ENCODE data around the gene ANKS3. TPM values are rescaled to one million over a fixed set of nuclear protein-coding genes. Genes with fewer than 3 reads are reported as not detected.

Gene ANKS3
- polyA plus RNA-seq, 1 donor (not counting 4 experiments of a cell fraction or from before 2014, with no cell fraction given), result 11.7 TPM

DNA sequence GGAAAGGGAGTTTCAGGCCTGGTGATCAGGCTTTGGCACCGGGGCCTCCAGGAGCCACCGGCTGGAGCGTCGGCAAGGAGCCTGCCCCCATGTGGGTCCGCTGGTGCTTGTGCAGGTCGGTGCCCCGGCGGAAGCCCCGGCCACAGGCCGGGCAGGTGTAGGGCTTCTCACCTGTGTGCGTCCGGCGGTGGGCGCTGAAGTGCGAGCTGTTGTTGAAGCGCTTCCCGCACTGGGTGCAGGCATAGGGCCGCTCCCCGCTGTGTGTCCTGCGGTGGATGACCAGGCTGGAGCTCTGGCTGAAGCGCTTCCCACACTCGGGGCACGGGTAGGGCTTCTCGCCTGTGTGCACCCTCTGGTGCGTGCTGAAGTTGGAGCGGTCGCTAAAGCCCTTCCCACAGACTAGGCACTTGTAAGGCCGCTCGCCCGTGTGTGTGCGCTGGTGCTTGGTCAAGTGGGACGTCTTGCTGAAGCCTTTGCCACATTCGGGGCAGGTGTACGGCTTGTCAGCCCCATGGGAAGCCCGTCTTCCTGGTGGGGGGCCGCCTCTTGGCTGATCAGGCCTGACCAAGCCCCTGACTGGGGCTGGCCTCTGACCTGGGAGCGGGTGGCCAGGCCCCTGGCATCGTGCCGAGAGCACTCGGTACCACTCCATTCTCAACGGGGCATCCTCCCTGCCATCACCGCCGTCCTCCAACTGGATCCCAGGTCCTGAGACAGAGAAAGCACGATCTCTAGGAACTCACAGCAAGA lies 18.5 kb upstream of the ANKS3 start:
- Histone ChIP-seq H3K9ac (ENCODE audit: control insufficient read depth, extremely low read depth, insufficient read depth, low read length) (no peak overlapping the region), H3K4me3 (ENCODE audit: control insufficient read depth in 2 of 3, extremely low read depth in 1 of 3, insufficient read depth in 2 of 3, low read depth in 1 of 3, low read length in 3 of 3) (no peak overlapping the region), H2AFZ (ENCODE audit: control insufficient read depth, low read length) (no peak overlapping the region), H3K27ac (ENCODE audit: control insufficient read depth, insufficient read depth, low read length) (no peak overlapping the region), H3K36me3 (ENCODE audit: control insufficient read depth in 2 of 2, extremely low read depth in 1 of 2, insufficient read depth in 2 of 2, low read length in 2 of 2) (peaks cover 21 to 32% of the 10 kb centered on the region in 2 experiments), H3K9me3 (ENCODE audit: control insufficient read depth, low read depth, low read length) (peaks cover 1% of the 10 kb centered on the region), H3K4me2 (ENCODE audit: control insufficient read depth, extremely low read depth, insufficient read depth, low read depth, low read length) (no peak overlapping the region), H3K27me3 (ENCODE audit: control insufficient read depth, extremely low read depth, insufficient read depth, low read length) (no peaks in the 10 kb centered on the region), H4K20me1 (ENCODE audit: control insufficient read depth, extremely low read depth, insufficient read depth, low read length) (no peaks in the 10 kb centered on the region), H3K79me2 (ENCODE audit: control insufficient read depth, insufficient read depth, low read length) (no peaks in the 10 kb centered on the region), H3K4me1 (ENCODE audit: control insufficient read depth, extremely low read depth, insufficient read depth, low read length) (no peaks in the 10 kb centered on the region), H3K9me1 (ENCODE audit: control insufficient read depth, extremely low read depth, insufficient read depth, low read length) (no peaks in the 10 kb centered on the region)
- dilution Hi-C loops (cut with MboI; ENCODE audit: extremely low pct_ligation_motif_present, low sequenced_read_pairs), result no loop called here
- FAIRE-seq (no peak), DNase-seq (ENCODE audit: low read depth, low spot score) (no peak)
- TF ChIP-seq, protein P1, sequence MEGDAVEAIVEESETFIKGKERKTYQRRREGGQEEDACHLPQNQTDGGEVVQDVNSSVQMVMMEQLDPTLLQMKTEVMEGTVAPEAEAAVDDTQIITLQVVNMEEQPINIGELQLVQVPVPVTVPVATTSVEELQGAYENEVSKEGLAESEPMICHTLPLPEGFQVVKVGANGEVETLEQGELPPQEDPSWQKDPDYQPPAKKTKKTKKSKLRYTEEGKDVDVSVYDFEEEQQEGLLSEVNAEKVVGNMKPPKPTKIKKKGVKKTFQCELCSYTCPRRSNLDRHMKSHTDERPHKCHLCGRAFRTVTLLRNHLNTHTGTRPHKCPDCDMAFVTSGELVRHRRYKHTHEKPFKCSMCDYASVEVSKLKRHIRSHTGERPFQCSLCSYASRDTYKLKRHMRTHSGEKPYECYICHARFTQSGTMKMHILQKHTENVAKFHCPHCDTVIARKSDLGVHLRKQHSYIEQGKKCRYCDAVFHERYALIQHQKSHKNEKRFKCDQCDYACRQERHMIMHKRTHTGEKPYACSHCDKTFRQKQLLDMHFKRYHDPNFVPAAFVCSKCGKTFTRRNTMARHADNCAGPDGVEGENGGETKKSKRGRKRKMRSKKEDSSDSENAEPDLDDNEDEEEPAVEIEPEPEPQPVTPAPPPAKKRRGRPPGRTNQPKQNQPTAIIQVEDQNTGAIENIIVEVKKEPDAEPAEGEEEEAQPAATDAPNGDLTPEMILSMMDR (optimal IDR thresholded peaks at IDR 0.05 in 1 of 3, IDR thresholded peaks at IDR 0.05 in 1 of 3, conservative IDR thresholded peaks at IDR 0.05 in 1 of 3; ENCODE audit: extremely low read depth in 1 of 3, insufficient read depth in 2 of 3, low read length in 3 of 3), result no peak
- no peak for TF ChIP-seq EZH2 (IDR thresholded peaks at IDR 0.05; ENCODE audit: low read length)

DNA sequence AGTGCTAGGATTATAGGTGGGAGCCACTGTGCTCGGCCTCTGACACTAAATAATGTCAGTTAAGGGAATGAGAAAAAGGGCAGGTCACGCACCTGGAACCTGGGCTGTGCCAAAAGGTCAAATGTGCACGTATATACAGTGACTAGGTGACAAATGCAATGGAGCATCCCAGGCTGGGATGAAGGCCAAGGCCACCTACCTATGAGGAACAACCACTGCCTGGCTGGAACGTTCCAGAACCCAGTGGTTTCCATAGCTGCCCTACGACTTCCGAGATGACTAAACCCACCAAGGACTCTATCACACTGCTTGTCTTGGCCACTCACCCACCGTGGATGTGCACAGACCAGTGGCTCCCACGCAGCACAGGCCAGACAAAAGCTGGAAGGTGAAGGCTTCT lies 16.8 kb upstream of the ANKS3 start:
- dilution Hi-C loops (cut with MboI; ENCODE audit: extremely low pct_ligation_motif_present, low sequenced_read_pairs), result no loop called here
- DNase-seq (ENCODE audit: low read depth, low spot score) (no peak), FAIRE-seq (no peak)
- Histone ChIP-seq H3K4me1 (ENCODE audit: control insufficient read depth, extremely low read depth, insufficient read depth, low read length) (no peaks in the 10 kb centered on the region), H3K9me3 (ENCODE audit: control insufficient read depth, low read depth, low read length) (peaks cover 1% of the 10 kb centered on the region), H2AFZ (ENCODE audit: control insufficient read depth, low read length) (no peak overlapping the region), H3K27me3 (ENCODE audit: control insufficient read depth, extremely low read depth, insufficient read depth, low read length) (no peaks in the 10 kb centered on the region), H3K9me1 (ENCODE audit: control insufficient read depth, extremely low read depth, insufficient read depth, low read length) (no peaks in the 10 kb centered on the region), H4K20me1 (ENCODE audit: control insufficient read depth, extremely low read depth, insufficient read depth, low read length) (no peaks in the 10 kb centered on the region), H3K9ac (ENCODE audit: control insufficient read depth, extremely low read depth, insufficient read depth, low read length) (no peak overlapping the region), H3K27ac (ENCODE audit: control insufficient read depth, insufficient read depth, low read length) (no peak overlapping the region), H3K79me2 (ENCODE audit: control insufficient read depth, insufficient read depth, low read length) (no peaks in the 10 kb centered on the region), H3K36me3 (ENCODE audit: control insufficient read depth in 2 of 2, extremely low read depth in 1 of 2, insufficient read depth in 2 of 2, low read length in 2 of 2) (peaks cover 21 to 27% of the 10 kb centered on the region in 2 experiments), H3K4me2 (ENCODE audit: control insufficient read depth, extremely low read depth, insufficient read depth, low read depth, low read length) (no peak overlapping the region), H3K4me3 (ENCODE audit: control insufficient read depth in 2 of 3, extremely low read depth in 1 of 3, insufficient read depth in 2 of 3, low read depth in 1 of 3, low read length in 3 of 3) (no peak overlapping the region)
- TF ChIP-seq EZH2 (IDR thresholded peaks at IDR 0.05; ENCODE audit: low read length), result no peak
- TF ChIP-seq, protein P1 (optimal IDR thresholded peaks at IDR 0.05 in 1 of 3, IDR thresholded peaks at IDR 0.05 in 1 of 3, conservative IDR thresholded peaks at IDR 0.05 in 1 of 3; ENCODE audit: extremely low read depth in 1 of 3, insufficient read depth in 2 of 3, low read length in 3 of 3), result no peak

Measured in keratinocyte (primary cell).